Left forelimb (tissue), 1 donor: ENCODE results near the gene TRIOBP.
A peak's percentile ranks its signal among the peaks of the same experiment; 100 is the strongest.

Experiments used
- DNase-seq: peaks from one replicate; pipeline ENCODE4 v3.0.0-alpha.2; 2018; ENCODE audit warnings: low spot score

Gene TRIOBP

GRCh38 chr22:37804881-37805809 is 108.3 kb downstream of the TRIOBP start:
- peak; percentile 95 for DNase-seq

GRCh38 chr22:37805810-37806277 is 109.0 kb downstream of the TRIOBP start:
- no peak for DNase-seq

- peak; percentile 67 for DNase-seq
Observed at GRCh38 chr22:37806409-37807333, 109.8 kb downstream of the TRIOBP start.

GRCh38 chr22:37807410-37808293 is 110.8 kb downstream of the TRIOBP start, which contains the start of gene GCAT:
Gene GCAT (plus strand): TSS chr22:37807934. CDS start chr22:37807968, 34 bp downstream.
- peak; percentile 98 for DNase-seq

GRCh38 chr22:37808294-37808657 is 111.4 kb downstream of the TRIOBP start:
- DNase-seq, result no peak

- DNase-seq, result no peak
Observed at GRCh38 chr22:37809672-37810333, 113.0 kb downstream of the TRIOBP start.

- DNase-seq, result no peak
Observed at GRCh38 chr22:37811867-37812266, 115.0 kb downstream of the TRIOBP start.

- no peak for DNase-seq
Observed at GRCh38 chr22:37812869-37813678, 116.2 kb downstream of the TRIOBP start.

GRCh38 chr22:37815593-37815992 is 118.7 kb downstream of the TRIOBP start:
- no peak for DNase-seq

- no peak for DNase-seq
Observed at GRCh38 chr22:37816543-37817180, 119.8 kb downstream of the TRIOBP start.

GRCh38 chr22:37817705-37818408 is 121.0 kb downstream of the TRIOBP start:
- peak; percentile 90 for DNase-seq

- DNase-seq, result peak; percentile 74
Observed at GRCh38 chr22:37818409-37819104, 121.7 kb downstream of the TRIOBP start.

GRCh38 chr22:37819105-37819433 is 122.2 kb downstream of the TRIOBP start:
- no peak for DNase-seq

- DNase-seq, result no peak
Observed at GRCh38 chr22:37820350-37820749, 123.5 kb downstream of the TRIOBP start.

GRCh38 chr22:37822079-37822833 is 125.4 kb downstream of the TRIOBP start:
- no peak for DNase-seq

GRCh38 chr22:37823134-37823985 is 126.5 kb downstream of the TRIOBP start, which contains the start of gene GALR3:
Gene GALR3 (plus strand): TSS chr22:37823382. CDS start chr22:37823407, 25 bp downstream.
- DNase-seq, result no peak
